T-helper 1 cell (primary cell): ENCODE results near the gene A2ML1.
"Not testable (repeated sequence)": the region's sequence is repeated elsewhere in the genome, so short reads cannot be mapped to it uniquely, and the experiment has no call there.

Source experiments
- DNase-seq, 5 donors: peaks; one replicate each; pipeline ENCODE4 v3.0.0-alpha.2; 2012 to 2020
- total RNA-seq, 4 donors: gene quantifications; one replicate each; lab custom pipeline; 2026; lab: John Stamatoyannopoulos, UW

Gene A2ML1
- total RNA-seq = 0 reads per million in 4 donors

DNA sequence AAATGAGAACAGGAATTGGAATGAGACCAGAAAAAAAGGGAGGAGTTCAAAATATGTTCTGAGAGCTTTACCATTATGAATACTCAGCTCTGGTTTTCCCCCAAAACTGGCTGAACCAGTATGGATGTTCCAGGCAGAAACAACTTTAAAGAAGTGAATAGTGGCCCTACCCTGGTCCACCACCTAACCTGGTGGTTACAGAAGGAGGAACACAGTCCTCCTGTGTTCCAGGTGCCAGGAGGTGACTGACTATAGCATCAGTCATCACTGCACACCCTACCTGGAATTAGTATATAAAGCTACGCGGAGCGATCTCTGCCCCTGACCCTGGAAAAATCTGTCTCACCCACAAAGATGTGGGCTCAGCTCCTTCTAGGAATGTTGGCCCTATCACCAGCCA, at the start of gene A2ML1:
Gene A2ML1 (plus strand): TSS at position 324 of the 400 bp plus-strand sequence. CDS start 31 bp downstream, at position 355.
- DNase-seq = no peak

DNA sequence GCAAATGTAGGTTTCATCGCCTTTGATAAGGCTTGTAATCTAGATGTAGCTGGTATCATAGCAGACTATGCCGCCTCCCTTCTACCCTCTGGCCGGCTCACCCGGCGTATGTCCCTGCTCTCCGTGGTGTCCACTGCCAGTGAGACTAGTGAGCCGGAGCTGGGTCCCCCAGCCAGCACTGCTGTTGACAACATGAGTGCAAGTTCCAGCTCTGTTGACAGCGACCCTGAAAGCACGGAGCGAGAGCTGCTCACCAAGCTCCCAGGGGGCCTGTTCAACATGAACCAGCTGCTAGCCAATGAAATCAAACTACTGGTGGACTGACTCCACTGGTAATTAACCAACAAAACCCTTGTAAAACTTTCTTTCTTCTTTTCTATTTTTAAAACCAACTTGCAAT, 49.0 kb upstream of the A2ML1 start:
- DNase-seq = no peak

GRCh38 chr12:8779281-8779680, 43.1 kb upstream of the A2ML1 start:
- DNase-seq = no peak

DNA sequence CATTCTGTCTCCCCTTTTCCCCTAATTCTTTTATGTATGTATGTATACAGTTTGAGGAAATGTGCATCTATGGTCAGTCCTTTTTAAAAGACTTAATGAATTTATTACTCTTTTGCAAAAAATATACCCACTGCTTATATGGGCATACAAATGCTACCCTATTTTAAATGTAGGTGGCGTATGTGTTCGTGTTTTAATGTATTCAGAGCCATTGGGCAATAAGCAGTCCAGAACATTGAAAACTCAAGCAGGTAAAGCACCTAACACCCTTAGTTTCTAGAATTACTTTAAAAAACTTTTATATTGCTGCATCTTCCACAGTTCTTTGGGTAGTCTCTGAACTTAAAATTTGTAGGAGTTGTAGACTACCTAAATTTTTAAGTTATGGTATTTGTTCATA, 42.6 kb upstream of the A2ML1 start:
- DNase-seq = no peak

GRCh38 chr12:8780389-8780788, 42.0 kb upstream of the A2ML1 start:
- no peak for DNase-seq

- no peak for DNase-seq
Observed at GRCh38 chr12:8781381-8782127, 40.9 kb upstream of the A2ML1 start.

DNA sequence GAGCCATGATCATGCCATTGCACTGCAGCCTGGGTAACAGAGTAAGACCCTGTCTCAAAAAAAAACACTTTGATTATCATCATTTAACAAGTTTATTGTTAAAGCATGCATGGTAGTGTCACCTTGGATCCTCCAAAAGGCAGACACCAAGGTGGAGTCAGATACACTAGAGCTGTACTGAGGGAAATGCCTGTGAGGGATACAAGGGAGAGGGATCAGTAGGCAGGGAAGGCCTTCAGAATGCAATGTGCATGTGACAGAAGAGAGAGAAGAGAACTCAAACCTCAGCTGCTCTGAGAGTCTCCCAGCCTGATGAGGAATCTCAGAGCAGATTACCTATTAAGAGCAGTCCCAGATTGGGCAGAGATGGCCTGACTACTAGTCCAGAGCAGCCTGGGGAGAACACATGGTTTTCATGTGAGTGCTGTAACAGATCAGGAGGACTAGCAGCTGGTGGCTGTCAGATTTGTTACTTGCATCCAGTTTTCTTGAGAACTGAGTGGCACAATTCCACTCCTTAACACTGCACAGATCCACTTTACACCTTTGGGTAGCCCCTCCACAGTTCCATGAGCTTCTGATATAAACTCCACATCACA, 38.0 kb upstream of the A2ML1 start:
- DNase-seq = no peak

- DNase-seq = no peak
Observed at GRCh38 chr12:8785499-8785898, 36.9 kb upstream of the A2ML1 start.

GRCh38 chr12:8787206-8787605, 35.2 kb upstream of the A2ML1 start:
- not testable (repeated sequence) for DNase-seq

DNA sequence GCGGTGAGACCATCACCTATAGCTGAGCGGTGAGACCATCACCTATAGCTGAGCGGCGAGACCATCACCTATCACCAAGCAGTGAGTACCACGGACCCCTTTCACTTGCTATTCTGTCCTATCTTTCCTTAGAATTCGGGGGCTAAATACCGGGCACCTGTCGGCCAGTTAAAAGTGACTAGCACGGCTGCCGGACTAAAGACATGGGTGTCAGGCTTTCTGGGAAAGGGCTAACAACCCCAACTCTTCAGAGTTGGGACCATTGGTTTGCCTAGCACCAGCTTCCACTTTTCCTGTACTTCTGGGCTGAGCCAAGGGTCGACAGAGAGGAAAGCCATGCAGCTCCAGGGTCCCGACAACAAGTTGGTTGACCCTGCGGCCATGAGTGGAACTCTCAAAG, 33.7 kb upstream of the A2ML1 start:
- DNase-seq = not testable (repeated sequence)

DNA sequence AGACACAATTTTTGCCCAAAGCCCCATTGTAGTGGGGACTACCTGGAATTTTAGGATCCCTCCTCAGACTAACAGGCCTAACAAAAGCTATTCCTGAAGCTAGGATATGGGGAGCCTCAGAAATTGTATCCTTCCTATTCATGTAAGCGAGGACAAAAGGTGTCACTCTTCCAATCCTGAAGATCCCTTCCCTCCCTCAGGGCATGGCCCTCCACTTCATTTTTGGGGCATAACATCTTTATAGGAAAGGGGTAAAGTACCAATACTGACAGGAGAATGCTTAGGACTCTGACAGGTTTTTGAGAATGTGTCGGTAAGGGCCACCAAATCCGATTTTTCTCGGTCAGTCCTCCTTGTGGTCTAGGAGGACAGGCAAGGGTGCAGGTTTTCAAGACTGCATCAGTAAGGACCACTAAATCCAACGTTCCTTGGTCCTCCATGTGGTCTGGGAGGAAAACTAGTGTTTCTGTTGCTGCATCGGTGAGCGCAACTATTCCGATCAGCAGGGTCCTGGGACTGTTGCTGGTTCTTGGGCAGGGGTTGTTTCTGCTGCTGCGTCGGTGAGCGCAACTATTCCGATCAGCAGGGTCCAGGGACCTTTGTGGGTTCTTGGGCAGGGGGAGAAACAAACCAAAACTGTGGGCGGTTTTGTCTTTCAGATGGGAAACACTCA, 32.9 kb upstream of the A2ML1 start:
- not testable (repeated sequence) for DNase-seq

DNA sequence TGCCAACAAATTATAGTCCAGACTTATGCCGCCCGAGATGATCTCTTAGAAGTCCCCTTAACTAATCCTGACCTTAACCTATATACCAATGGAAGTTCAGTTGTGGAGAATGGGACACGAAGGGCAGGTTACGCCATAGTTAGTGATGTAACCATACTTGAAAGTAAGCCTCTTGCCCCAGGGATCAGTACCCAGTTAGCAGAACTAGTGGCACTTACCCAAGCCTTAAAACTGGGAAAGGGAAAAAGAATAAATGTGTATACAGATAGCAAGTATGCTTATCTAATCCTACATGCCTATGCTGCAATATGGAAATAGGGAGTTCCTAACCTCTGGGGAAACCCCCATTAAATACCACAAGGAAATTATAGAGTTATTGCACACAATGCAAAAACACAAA, 29.2 kb upstream of the A2ML1 start:
- DNase-seq = not testable (repeated sequence)

GRCh38 chr12:8794611-8795010, 27.8 kb upstream of the A2ML1 start:
- not testable (repeated sequence) for DNase-seq

GRCh38 chr12:8796831-8797626, 25.4 kb upstream of the A2ML1 start:
- DNase-seq = no peak

GRCh38 chr12:8801213-8801612, 21.2 kb upstream of the A2ML1 start:
- not testable (repeated sequence) for DNase-seq

GRCh38 chr12:8804833-8805232, 17.6 kb upstream of the A2ML1 start:
- DNase-seq = not testable (repeated sequence)

GRCh38 chr12:8805487-8805886, 16.9 kb upstream of the A2ML1 start:
- DNase-seq = not testable (repeated sequence)

- not testable (repeated sequence) for DNase-seq
Observed at GRCh38 chr12:8807084-8807483, 15.3 kb upstream of the A2ML1 start.

- DNase-seq = not testable (repeated sequence)
Observed at GRCh38 chr12:8810112-8810511, 12.3 kb upstream of the A2ML1 start.

- no peak for DNase-seq
Observed at GRCh38 chr12:8813572-8814357, 8.7 kb upstream of the A2ML1 start.

GRCh38 chr12:8816448-8817050, 5.9 kb upstream of the A2ML1 start:
- DNase-seq = no peak

GRCh38 chr12:8817856-8818255, 4.6 kb upstream of the A2ML1 start:
- no peak for DNase-seq
